Measurements from ENCODE around the gene KRT6A.

KRT6A gene

GRCh38 chr12:52522346-52523011 is 29.4 kb upstream of the KRT6A start:
- H3K4me3 ChIP-seq (ENCODE audit: low read length), result no peak overlapping the region
- TF ChIP-seq EZH2 (optimal IDR thresholded peaks at IDR 0.05; ENCODE audit: low read depth, low read length), result no peak
- TF ChIP-seq EZH2phosphoT487 (IDR thresholded peaks at IDR 0.05; ENCODE audit: low read length), result no peak
- TF ChIP-seq CTCF (IDR thresholded peaks at IDR 0.05; ENCODE audit: low read length), result no peak
- H3K27ac ChIP-seq (ENCODE audit: low read length), result no peak overlapping the region
- H3F3A ChIP-seq (ENCODE audit: insufficient read depth, low read length), result no peaks in the 10 kb centered on the region
- DNase-seq, result no peak
- H4K20me1 ChIP-seq (ENCODE audit: insufficient read depth, low read length), result no peaks in the 10 kb centered on the region
- H3K9me2 ChIP-seq (replicated peaks; ENCODE audit: insufficient read depth, low read length), result no peaks in the 10 kb centered on the region
- no peaks in the 10 kb centered on the region for H3K36me3 ChIP-seq (replicated peaks; ENCODE audit: insufficient read depth, low read length)
- H2AFZ ChIP-seq (ENCODE audit: low read length), result no peak overlapping the region
- H3K79me2 ChIP-seq (ENCODE audit: low read length), result no peaks in the 10 kb centered on the region
- H3K9ac ChIP-seq (ENCODE audit: low read length), result no peak overlapping the region
- H3K27me3 ChIP-seq (replicated peaks; ENCODE audit: insufficient read depth, low read length), result peaks cover 79% of the 10 kb centered on the region
- no peaks in the 10 kb centered on the region for H3K4me1 ChIP-seq (ENCODE audit: low read length)
- no peaks in the 10 kb centered on the region for H3K9me3 ChIP-seq (replicated peaks; ENCODE audit: insufficient read depth, low read length)
- no peak overlapping the region for H3K4me2 ChIP-seq (ENCODE audit: low read depth, low read length)

- no peak for DNase-seq
- no peak overlapping the region for H3K4me2 ChIP-seq (ENCODE audit: low read depth, low read length)
Measured at GRCh38 chr12:52521568-52522266, 28.7 kb upstream of the KRT6A start.

GRCh38 chr12:52521175-52521567 is 28.1 kb upstream of the KRT6A start:
- Histone ChIP-seq H3K9ac (ENCODE audit: low read length) (no peak overlapping the region), H3K9me3 (replicated peaks; ENCODE audit: insufficient read depth, low read length) (no peaks in the 10 kb centered on the region), H3K4me2 (ENCODE audit: low read depth, low read length) (no peak overlapping the region), H3K27ac (ENCODE audit: low read length) (no peak overlapping the region), H3K4me3 (ENCODE audit: low read length) (no peak overlapping the region), H3K27me3 (replicated peaks; ENCODE audit: insufficient read depth, low read length) (peaks cover 85% of the 10 kb centered on the region), H4K20me1 (ENCODE audit: insufficient read depth, low read length) (no peaks in the 10 kb centered on the region), H3K79me2 (ENCODE audit: low read length) (no peaks in the 10 kb centered on the region), H3K4me1 (ENCODE audit: low read length) (no peaks in the 10 kb centered on the region), H2AFZ (ENCODE audit: low read length) (no peak overlapping the region), H3F3A (ENCODE audit: insufficient read depth, low read length) (no peaks in the 10 kb centered on the region), H3K9me2 (replicated peaks; ENCODE audit: insufficient read depth, low read length) (no peaks in the 10 kb centered on the region), H3K36me3 (replicated peaks; ENCODE audit: insufficient read depth, low read length) (no peaks in the 10 kb centered on the region)
- TF ChIP-seq EZH2phosphoT487 (IDR thresholded peaks at IDR 0.05; ENCODE audit: low read length) (no peak), CTCF (IDR thresholded peaks at IDR 0.05; ENCODE audit: low read length) (no peak), EZH2 (optimal IDR thresholded peaks at IDR 0.05; ENCODE audit: low read depth, low read length) (no peak)
- DNase-seq, result no peak

More at GRCh38 chr12:52521568-52522266, 28.7 kb upstream of the KRT6A start:
- H3K79me2 ChIP-seq (ENCODE audit: low read length), result no peaks in the 10 kb centered on the region
- TF ChIP-seq EZH2 (optimal IDR thresholded peaks at IDR 0.05; ENCODE audit: low read depth, low read length), result no peak
- H3K4me3 ChIP-seq (ENCODE audit: low read length), result no peak overlapping the region
- no peaks in the 10 kb centered on the region for H3K9me3 ChIP-seq (replicated peaks; ENCODE audit: insufficient read depth, low read length)
- no peaks in the 10 kb centered on the region for H3K36me3 ChIP-seq (replicated peaks; ENCODE audit: insufficient read depth, low read length)
- no peaks in the 10 kb centered on the region for H4K20me1 ChIP-seq (ENCODE audit: insufficient read depth, low read length)
- H3K27me3 ChIP-seq (replicated peaks; ENCODE audit: insufficient read depth, low read length), result peaks cover 83% of the 10 kb centered on the region
- H2AFZ ChIP-seq (ENCODE audit: low read length), result no peak overlapping the region
- no peak overlapping the region for H3K9ac ChIP-seq (ENCODE audit: low read length)
- no peaks in the 10 kb centered on the region for H3K4me1 ChIP-seq (ENCODE audit: low read length)
- H3K9me2 ChIP-seq (replicated peaks; ENCODE audit: insufficient read depth, low read length), result no peaks in the 10 kb centered on the region
- H3K27ac ChIP-seq (ENCODE audit: low read length), result no peak overlapping the region
- no peaks in the 10 kb centered on the region for H3F3A ChIP-seq (ENCODE audit: insufficient read depth, low read length)

Measured in MM.1S (cell line).